HK-2 (cell line): ENCODE data around the gene LMNTD2.

Source experiments
- DNase-seq: peaks from one replicate; pipeline ENCODE4 v3.0.0-alpha.2; 2018; ENCODE audit not compliant: unreplicated experiment

LMNTD2 gene

GRCh38 chr11:560305-561147 is at the start of gene LMNTD2, which contains the start of gene RASSF7:
Gene LMNTD2 (minus strand): TSS chr11:560738. CDS start chr11:560716, 22 bp downstream.
Gene RASSF7 (plus strand): TSS chr11:560970. CDS start chr11:561769, 799 bp downstream.
- peak; percentile 91 for DNase-seq

GRCh38 chr11:609341-609811 is 48.8 kb upstream of the LMNTD2 start:
- DNase-seq: no peak

DNA sequence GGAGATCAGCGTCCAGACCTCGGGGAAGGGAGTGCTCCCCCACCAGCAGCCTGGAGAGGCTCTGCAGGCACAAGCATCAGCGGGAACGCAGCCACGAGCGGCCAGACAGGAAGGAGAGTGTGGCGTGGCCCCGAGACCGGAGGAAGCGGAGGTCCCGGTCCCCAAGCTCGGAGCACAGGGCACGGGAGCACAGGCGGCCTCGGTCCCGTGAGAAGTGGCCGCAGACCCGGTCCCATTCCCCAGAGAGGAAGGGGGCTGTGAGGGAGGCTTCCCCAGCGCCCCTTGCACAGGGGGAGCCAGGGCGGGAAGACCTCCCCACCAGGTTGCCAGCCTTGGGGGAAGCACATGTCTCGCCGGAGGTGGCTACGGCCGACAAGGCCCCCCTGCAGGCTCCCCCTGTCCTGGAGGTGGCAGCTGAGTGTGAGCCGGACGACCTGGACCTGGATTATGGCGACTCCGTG is 48.3 kb upstream of the LMNTD2 start:
- DNase-seq: no peak

- DNase-seq: no peak
These were observed 47.6 kb upstream of the LMNTD2 start for GRCh38 chr11:607971-608659.

DNA sequence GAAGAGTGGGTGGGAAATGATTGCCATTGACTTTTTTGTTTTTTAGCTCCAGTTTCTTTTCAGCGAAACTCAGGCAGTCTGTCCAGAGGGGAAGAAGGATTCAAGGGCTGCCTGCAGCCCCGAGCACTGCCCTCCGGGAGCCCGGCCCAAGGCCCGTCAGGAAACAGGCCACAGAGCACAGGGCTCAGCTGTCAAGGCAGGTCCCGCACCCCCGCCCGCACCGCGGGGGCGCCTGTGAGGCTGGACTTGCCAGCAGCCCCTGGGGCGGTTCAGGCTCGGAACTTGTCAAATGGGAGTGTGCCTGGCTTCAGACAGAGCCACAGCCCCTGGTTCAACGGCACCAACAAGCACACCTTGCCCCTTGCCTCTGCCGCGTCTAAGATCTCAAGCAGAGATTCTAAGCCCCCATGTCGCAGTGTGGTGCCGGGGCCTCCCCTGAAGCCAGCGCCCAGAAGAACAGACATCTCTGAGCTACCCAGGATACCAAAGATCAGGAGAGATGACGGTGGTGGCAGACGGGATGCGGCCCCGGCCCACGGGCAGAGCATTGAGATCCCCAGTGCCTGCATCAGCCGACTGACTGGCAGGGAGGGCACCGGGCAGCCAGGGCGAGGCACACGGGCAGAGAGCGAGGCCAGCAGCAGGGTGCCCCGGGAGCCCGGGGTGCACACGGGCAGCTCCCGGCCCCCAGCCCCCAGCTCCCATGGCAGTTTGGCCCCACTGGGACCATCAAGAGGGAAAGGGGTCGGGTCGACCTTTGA is 46.7 kb upstream of the LMNTD2 start:
- DNase-seq: no peak

DNA sequence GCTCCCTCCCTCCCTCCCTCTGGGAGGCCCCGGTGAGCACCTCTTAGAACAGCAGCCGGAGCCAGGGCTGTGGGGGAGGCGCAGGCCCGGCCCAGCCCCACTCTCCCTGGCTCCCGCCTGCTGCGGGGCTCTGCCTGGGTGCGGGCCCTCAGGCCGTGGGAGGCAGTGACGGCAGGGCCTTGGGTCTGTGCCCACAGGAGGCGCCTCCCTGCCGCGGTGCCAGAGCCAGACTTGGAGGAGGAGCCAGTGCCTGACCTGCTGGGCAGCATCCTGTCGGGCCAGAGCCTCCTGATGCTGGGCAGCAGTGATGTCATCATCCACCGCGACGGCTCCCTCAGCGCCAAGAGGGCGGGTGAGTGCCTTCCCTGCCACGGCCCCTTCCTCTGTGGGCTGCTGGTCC is 45.7 kb upstream of the LMNTD2 start:
- no peak for DNase-seq

DNA sequence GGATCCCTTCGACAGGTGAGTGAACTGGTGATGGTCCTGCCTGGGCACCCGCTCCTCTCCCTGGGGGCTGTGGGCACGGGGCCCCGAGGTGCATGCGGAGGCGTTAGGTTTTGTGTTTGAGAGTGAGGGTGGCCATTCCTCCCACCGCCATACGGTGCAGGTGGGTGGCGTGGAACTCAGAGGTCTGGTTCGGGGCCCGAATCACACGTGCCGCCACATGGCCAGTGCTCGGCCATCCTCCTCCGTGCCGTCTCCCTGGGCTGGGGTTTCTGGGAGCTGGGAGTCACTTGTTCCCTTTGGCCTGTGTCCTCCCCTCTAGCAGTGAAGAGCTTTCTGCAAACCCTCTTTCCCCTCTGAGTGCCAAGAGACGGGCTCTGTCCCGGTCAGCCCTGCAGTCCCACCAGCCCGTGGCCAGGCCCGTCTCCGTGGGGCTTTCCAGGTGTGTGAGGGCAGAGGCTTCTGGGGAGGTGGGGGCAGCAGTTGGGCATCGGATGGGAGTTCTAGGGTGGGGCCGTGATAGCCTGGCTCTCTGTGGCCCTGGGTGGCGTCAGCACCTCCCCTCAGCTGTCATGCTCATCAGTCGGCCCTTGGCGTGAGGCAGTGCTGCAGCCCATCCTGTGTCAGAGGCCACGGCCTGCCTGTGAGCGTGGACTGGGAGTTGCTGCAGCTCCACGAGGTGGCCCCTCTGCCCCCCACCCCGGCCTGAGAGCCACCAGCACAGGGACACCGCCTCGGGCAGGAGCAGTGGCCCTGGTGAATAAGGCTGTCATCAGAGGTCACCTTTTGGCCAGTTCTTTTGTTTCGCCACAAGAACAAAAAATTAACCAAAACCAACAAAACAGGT is 45.0 kb upstream of the LMNTD2 start:
- DNase-seq: no peak

- no peak for DNase-seq
These were observed 42.6 kb upstream of the LMNTD2 start for GRCh38 chr11:603154-603553.

GRCh38 chr11:601573-602245 is 41.2 kb upstream of the LMNTD2 start:
- no peak for DNase-seq

GRCh38 chr11:598005-598680 is 37.6 kb upstream of the LMNTD2 start:
- DNase-seq: no peak

DNA sequence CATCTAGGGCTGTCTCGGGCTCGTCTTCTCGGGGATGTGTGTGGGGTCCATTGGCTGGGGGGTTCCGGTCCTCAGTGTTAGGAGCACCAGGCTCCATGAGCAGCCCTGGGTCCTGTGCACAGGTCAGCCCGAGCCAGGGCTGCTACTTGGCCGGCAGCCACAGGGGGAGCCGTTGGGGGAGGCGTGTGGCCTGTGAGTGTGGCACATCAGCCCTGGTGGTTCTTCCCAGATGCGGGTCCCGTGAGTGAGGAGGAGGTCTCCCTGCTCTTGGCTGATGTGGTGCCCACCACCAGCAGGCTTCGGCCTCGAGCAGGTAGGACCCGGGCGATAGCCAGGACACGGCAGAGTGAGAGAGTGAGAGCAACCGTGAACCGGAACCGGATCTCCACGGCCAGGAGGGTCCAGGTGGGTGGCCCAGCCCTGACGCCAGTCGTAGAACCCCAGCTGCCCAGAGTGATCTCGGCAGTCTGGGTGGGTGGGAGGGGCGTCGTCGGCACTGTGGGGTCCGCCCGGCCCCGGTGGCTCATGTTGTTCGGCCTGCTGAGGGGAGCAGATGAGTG is 36.7 kb upstream of the LMNTD2 start:
- no peak for DNase-seq

DNA sequence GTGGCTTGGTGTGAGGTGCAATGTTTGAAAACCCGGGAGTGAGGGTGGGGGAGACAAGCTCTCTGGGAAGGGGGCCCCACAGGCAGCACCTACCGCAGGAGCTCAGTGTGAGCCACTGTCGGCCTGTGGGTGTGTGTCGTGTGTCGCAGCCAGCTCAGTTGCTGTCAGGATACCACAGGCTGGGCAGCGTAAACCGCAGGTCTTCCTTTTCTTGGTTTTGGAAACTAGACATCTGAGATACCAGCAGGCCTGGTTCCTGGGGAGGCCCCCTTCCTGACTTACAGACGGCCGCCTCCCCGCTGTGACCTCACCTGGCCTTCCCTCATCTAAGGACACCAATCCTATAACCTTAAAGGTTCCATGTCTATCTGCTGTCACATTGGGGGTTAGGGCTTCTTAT is 35.8 kb upstream of the LMNTD2 start:
- no peak for DNase-seq

DNA sequence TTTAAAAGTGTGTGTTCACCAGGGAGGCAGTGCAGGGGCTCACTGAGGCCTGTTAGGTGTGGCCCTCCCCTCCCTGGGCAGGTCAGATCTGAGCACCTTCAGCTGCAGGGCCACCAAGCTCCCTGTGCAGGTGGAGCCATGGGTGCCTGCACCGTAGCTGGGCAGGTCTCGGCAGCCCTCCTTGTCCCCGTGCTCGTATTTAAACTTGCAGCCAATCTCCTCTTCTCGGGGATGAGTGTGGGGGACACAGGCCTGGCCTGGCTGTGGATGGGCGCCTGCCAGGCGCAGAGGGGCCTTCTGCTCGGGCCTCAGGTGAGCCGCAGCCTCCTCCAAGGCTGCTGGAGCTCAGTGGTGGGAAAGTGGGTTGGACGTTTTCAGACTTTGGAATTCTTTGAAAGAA is 34.9 kb upstream of the LMNTD2 start:
- DNase-seq: no peak

DNA sequence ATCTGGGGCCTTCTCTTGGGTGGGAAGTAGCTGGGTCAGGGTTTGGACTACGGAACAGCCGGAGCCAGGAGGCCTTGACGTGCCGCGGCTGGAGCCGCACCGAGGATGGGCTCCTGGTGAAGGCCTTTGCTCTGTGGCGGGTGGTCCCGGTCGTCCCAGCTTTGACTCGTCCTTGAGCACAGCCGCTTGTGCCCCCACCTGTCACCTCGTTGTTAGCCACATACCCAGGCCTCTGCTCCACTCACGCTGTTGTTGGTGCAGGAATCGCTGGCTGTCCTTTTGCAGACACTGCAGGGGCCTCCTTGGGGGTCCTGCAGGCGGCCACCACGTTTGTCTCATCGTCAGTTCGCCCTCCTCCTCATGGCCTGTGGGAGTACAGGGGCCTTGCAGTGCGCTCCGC is 32.8 kb upstream of the LMNTD2 start:
- DNase-seq: no peak

DNA sequence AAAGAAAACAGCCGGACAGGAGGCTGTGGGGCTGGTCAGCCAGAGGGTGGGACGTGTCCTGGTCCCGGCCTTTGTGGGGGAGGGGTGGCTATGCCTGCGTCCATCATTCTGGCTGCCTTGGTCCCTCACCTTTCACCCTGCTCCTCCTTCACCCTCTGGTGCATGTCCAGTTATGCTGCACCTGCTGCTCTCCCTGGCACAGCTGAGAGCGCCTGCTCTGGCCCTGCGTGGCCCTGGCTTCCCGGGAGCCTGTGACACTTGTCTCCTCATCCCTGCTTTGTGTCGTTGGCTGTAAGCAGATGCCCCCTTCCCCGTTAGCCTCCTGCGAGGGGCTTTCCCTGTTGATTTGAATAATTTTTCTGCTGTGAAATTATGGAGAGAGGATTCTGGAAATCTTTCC is 32.4 kb upstream of the LMNTD2 start:
- no peak for DNase-seq

DNA sequence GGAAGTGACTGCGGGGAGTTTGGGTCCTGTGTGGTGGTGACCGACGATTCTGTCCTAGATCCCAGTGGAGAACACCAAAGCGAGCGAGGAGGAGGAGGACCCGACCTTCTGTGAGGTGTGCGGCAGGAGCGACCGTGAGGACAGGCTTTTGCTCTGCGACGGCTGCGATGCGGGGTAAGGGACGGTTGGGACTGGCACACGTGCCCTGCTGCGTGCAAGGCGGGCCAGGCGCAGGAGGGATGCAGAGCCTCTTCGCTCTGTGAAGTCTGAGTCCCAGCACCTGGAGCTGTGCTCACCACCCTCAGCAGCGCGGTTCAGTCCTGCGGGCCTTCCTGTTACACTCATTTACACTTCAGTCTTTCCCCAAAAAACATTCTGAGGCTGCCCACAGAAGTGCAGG is 32.0 kb upstream of the LMNTD2 start:
- no peak for DNase-seq

GRCh38 chr11:590997-591396 is 30.5 kb upstream of the LMNTD2 start:
- no peak for DNase-seq

DNA sequence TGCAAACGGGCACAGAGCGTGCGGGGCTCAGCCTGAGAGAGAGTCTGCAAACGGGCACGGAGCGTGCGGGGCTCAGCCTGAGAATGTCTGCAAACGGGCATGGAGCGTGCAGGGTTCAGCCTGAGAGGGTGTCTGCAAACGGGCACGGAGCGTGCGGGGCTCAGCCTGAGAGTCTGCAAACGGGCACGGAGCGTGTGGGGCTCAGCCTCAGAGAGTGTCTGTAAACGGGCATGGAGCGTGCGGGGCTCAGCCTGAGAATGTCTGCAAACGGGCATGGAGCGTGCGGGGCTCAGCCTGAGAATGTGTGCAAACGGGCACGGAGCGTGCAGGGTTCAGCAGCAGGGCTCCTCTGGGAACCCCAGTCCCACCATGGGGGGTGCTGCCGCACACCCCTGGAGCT is 29.3 kb upstream of the LMNTD2 start:
- no peak for DNase-seq

- DNase-seq: peak; percentile 82
These were observed 27.4 kb upstream of the LMNTD2 start for GRCh38 chr11:587978-588380.

- DNase-seq: no peak
These were observed 27.0 kb upstream of the LMNTD2 start for GRCh38 chr11:587546-587945.
